DMS153 treated with DMSO at 0.1 percent for 48 hours (cell line): ENCODE results near the gene SUSD4.

Experiments used
- DNase-seq: peaks from one replicate; lab custom pipeline; 2025; ENCODE audit not compliant: unreplicated experiment; lab: John Stamatoyannopoulos, UW

SUSD4 gene

GRCh38 chr1:223197923-223198627 is 165.9 kb downstream of the SUSD4 start:
- no peak for DNase-seq

GRCh38 chr1:223189903-223190724 is 173.9 kb downstream of the SUSD4 start:
- no peak for DNase-seq

GRCh38 chr1:223189525-223189902 is 174.5 kb downstream of the SUSD4 start:
- no peak for DNase-seq

- DNase-seq, result no peak
Observed at GRCh38 chr1:223188618-223189356, 175.2 kb downstream of the SUSD4 start.

GRCh38 chr1:223186800-223187199 is 177.2 kb downstream of the SUSD4 start:
- no peak for DNase-seq

- no peak for DNase-seq
Observed at GRCh38 chr1:223183268-223183862, 180.6 kb downstream of the SUSD4 start.

GRCh38 chr1:223180731-223181321 is 183.2 kb downstream of the SUSD4 start:
- no peak for DNase-seq

- no peak for DNase-seq
Observed at GRCh38 chr1:223179786-223180185, 184.2 kb downstream of the SUSD4 start.

GRCh38 chr1:223179280-223179679 is 184.7 kb downstream of the SUSD4 start:
- no peak for DNase-seq

- DNase-seq, result no peak
Observed at GRCh38 chr1:223177681-223178080, 186.3 kb downstream of the SUSD4 start.

GRCh38 chr1:223176437-223176836 is 187.5 kb downstream of the SUSD4 start:
- DNase-seq, result no peak

GRCh38 chr1:223175633-223176032 is 188.3 kb downstream of the SUSD4 start:
- no peak for DNase-seq

- no peak for DNase-seq
Observed at GRCh38 chr1:223175032-223175431, 188.9 kb downstream of the SUSD4 start.
